Spleen (tissue), 11 donors: ENCODE results near the gene RBBP4. TPM values are rescaled to one million over a fixed set of nuclear protein-coding genes. Genes with fewer than 3 reads are reported as not detected.

Experiments
- DNase-seq: peaks from one replicate; pipeline ENCODE4 v3.0.0-alpha.2; 2020
- H3K27ac ChIP-seq, 8 donors: fragments of 200-600 bp; sonication (generic) in 7 of 8; 1 replicate in 4 of 8; 2 replicates in 4 of 8; pipeline versions ENCODE4 v1.5.0 to v1.8.0; 2016 to 2021; ENCODE audit warnings: inconsistent platforms in 4 of 8, mild to moderate bottlenecking in 4 of 8, moderate library complexity in 1 of 8
- H3K27me3 ChIP-seq, 7 donors: fragments of 200-600 bp; sonication (generic) in 6 of 7; replicated peaks in 1 of 7; 1 replicate in 4 of 7; 2 replicates in 3 of 7; pipeline versions ENCODE4 v1.5.0 to v1.8.0; 2016 to 2021; ENCODE audit warnings: inconsistent platforms in 3 of 7, mild to moderate bottlenecking in 1 of 7
- H3K36me3 ChIP-seq, 6 donors: fragments of 200-600 bp; sonication (generic) in 5 of 6; 1 replicate in 4 of 6; 2 replicates in 2 of 6; pipeline versions ENCODE4 v1.5.0 to v1.8.0; 2016 to 2021; ENCODE audit warnings: inconsistent platforms in 2 of 6
- H3K4me1 ChIP-seq, 6 donors: fragments of 200-600 bp; sonication (generic) in 5 of 6; 1 replicate in 3 of 6; 2 replicates in 3 of 6; pipeline versions ENCODE4 v1.5.0 to v1.8.0; 2016 to 2021; ENCODE audit warnings: inconsistent platforms in 3 of 6
- H3K4me3 ChIP-seq, 8 donors: fragments of 200-600 bp; sonication (generic) in 7 of 8; 1 replicate in 4 of 8; 2 replicates in 4 of 8; pipeline versions ENCODE4 v1.5.0 to v1.8.0; 2016 to 2021; ENCODE audit warnings: inconsistent platforms in 4 of 8, mild to moderate bottlenecking in 4 of 8, moderate library complexity in 2 of 8
- H3K9me3 ChIP-seq, 8 donors: fragments of 200-600 bp; sonication (generic) in 7 of 8; 1 replicate in 4 of 8; 2 replicates in 4 of 8; pipeline versions ENCODE4 v1.5.0 to v1.8.0; 2016 to 2021; ENCODE audit warnings: inconsistent platforms in 4 of 8
- POLR2A ChIP-seq, 3 donors: fragments of 450-650 bp; IDR thresholded peaks; one replicate each; pipeline ENCODE4 v1.5.1; 2017; ENCODE audit warnings: antibody characterized with exemption in 3 of 3, mild to moderate bottlenecking in 1 of 3
- POLR2AphosphoS5 ChIP-seq, 3 donors: sonication (generic); formaldehyde crosslinking; IDR thresholded peaks; one replicate each; pipeline ENCODE4 v1.5.1; 2017; ENCODE audit warnings: antibody characterized with exemption in 3 of 3
- WGBS, 5 donors: extraction: QIAGEN DNeasy Blood & Tissue Kit in 3 of 5; methylation state at CpG; one replicate each; pipeline versions ENCODE4 v1.1.5 to v1.1.7; 2013 to 2018; 5-methylcytosine and 5-hydroxymethylcytosine counted together
- intact Hi-C: fragments of 100-400 bp; cut with DNase I; formaldehyde crosslinking; loops from one replicate; pipeline ENCODE4 v1.15.0; 2023; ENCODE audit warnings: low total_unique reads
- polyA plus RNA-seq, 3 donors: library from polyadenylated mRNA; stranded (reverse); fragments of 200-250 nt; gene quantifications; one replicate each; pipeline ENCODE4 v1.2.1, GENCODE V29; 2013
- total RNA-seq, 7 donors: library from RNA; depleted of rRNA in 3 of 7; stranded (reverse); fragments of >200 nt in 3 of 7; fragmentation: NEBNext Ultra II Directional in 4 of 7; extraction: Animal tissue kit (Norgen Biotek cat#: 25700) in 4 of 7; gene quantifications; one replicate each; pipeline versions ENCODE4 v1.1.0 to v1.2.1, GENCODE V29; 2016 to 2021
- TF ChIP-seq, protein P1 (sequence below), 11 experiments: fragments of 200-600 bp in 7 of 11; fragments of 450-650 bp in 4 of 11; sonication (generic) in 4 of 11; IDR thresholded peaks in 8 of 11; conservative IDR thresholded peaks in 3 of 11; 1 replicate in 7 of 11; 2 replicates in 4 of 11; pipeline versions ENCODE4 v1.4.0 to v1.8.0; 2016 to 2021; ENCODE audit warnings: antibody characterized with exemption in 11 of 11, inconsistent platforms in 4 of 11, mild to moderate bottlenecking in 1 of 11
- donor health status: healthy with polysubstance abuse.
- donor health status: DM: no; HTN: no; CAD: no; lungs with moderate emphysema.
- donor health status: DM: no; HTN: no; CAD: no.
- donor health status: Bipolar disorder and iron deficiency.
- donor health status: healthy.
- donor health status: DM: no; HTN: no; CAD: no.
- donor health status: DM: yes; HTN: yes; CAD: no.

The RBBP4 gene
- total and polyA plus RNA-seq, 10 donors: 42.4 to 181 (median 132) TPM

DNA sequence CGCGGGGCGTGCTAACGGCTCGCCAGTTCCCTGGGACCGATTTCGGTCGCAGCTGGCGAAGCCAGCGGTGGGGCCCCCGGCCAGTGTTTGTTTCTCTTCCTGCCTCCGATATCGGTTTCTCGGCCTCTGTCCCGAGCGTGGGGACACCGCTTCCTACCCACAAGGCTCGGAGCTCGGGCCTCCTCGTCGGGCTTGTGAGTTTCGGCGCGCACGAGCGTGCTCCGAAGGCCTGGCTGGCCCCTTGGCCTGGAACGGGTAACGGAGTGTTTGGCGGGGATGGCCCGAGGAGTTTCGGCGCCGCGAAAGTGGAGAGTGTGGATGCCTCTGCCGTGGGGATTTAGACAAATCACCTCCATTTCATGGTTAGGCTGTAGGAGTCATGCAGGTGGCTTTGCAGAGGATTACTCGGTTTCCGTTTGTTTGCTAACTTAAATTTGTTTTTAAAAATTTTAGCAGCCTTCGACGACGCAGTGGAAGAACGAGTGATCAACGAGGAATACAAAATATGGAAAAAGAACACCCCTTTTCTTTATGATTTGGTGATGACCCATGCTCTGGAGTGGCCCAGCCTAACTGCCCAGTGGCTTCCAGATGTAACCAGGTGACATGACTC lies 559 bp downstream of the RBBP4 start:
- 0 to 1% (median 0%) methylated on average over 17 to 43 of the region's 43 CpGs for WGBS, 5 donors
- intact Hi-C loops: no loop called here
- Histone ChIP-seq H3K27me3 (no peaks in the 10 kb centered on the region), H3K36me3 (peaks cover 0 to 50% (median 23%) of the 10 kb centered on the region in 6 donors), H3K27ac (peak overlapping the region; percentile 97 to 100 (median 99)), H3K9me3 (no peaks in the 10 kb centered on the region), H3K4me3 (peak overlapping the region; percentile 59 to 91 (median 82)), H3K4me1 (peaks cover 45 to 83% (median 76%) of the 10 kb centered on the region in 6 donors)
- DNase-seq: no peak
- TF ChIP-seq, protein P1, sequence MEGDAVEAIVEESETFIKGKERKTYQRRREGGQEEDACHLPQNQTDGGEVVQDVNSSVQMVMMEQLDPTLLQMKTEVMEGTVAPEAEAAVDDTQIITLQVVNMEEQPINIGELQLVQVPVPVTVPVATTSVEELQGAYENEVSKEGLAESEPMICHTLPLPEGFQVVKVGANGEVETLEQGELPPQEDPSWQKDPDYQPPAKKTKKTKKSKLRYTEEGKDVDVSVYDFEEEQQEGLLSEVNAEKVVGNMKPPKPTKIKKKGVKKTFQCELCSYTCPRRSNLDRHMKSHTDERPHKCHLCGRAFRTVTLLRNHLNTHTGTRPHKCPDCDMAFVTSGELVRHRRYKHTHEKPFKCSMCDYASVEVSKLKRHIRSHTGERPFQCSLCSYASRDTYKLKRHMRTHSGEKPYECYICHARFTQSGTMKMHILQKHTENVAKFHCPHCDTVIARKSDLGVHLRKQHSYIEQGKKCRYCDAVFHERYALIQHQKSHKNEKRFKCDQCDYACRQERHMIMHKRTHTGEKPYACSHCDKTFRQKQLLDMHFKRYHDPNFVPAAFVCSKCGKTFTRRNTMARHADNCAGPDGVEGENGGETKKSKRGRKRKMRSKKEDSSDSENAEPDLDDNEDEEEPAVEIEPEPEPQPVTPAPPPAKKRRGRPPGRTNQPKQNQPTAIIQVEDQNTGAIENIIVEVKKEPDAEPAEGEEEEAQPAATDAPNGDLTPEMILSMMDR (IDR thresholded peaks at IDR 0.05 in 8 of 11, conservative IDR thresholded peaks at IDR 0.05 in 3 of 11): no peak
- no peak for TF ChIP-seq POLR2AphosphoS5 (IDR thresholded peaks at IDR 0.05)
- no peak for TF ChIP-seq POLR2A (IDR thresholded peaks at IDR 0.05)

DNA sequence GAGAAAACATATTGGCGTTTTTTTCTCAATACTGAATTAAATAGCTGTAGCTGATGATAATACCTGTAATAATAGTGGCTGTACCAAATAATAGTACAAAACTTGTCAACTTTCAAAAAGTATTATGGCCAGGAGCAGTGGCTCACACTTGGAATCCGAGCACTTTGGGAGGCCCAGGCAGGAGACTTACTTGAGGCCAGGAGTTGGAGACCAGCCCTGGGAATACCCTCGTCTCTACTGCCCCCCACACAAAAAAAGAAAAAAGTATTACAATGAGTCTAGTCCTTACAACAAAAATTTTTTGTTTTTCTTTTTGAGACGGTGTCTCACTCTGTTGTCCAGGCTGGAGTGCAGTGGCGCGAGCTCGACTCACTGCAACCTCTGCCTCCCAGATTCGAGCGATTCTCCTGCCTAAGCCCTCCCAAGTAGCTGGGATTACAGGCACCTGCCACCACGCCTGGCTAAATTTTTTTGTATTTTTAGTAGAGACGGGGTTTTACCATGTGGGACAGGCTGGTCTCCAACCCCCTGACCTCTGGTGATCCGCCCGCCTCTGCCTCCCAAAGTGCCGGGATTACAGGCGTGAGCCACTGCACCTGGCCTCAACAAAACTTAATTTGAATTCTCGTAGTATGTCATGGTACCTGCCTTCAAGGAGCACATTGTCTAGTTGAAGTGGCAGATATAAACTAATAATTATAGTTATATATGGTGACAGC lies 1.4 kb downstream of the RBBP4 start:
- peak overlapping the region; percentile 97 to 100 (median 99) for H3K27ac ChIP-seq

DNA sequence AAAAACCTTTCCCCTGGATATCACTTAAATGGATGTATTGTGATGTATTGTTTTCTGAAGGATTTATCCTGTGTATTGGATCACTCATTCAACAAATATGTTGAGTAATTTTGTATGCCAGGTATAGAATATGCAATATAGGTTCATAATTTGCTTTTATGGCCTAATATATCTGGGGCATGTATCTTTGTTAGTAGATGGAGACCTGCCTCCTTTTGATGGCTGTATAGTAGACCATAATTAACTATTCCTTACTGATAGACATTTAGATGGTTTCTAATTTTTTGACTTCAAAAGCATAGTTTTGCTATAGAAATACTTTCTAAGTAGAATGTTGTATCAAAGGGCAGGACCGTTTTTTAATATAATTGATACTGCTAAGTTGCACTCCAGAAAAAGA lies 8.6 kb downstream of the RBBP4 start:
- Histone ChIP-seq H3K36me3 (peaks cover 0 to 100% (median 84%) of the 10 kb centered on the region in 6 donors), H3K4me3 (no peak overlapping the region), H3K4me1 (peaks cover 10 to 45% (median 19%) of the 10 kb centered on the region in 6 donors), H3K27ac (no peak overlapping the region), H3K27me3 (no peaks in the 10 kb centered on the region), H3K9me3 (no peaks in the 10 kb centered on the region)
- DNase-seq: no peak
- TF ChIP-seq POLR2A (IDR thresholded peaks at IDR 0.05) (no peak), POLR2AphosphoS5 (IDR thresholded peaks at IDR 0.05) (no peak)
- TF ChIP-seq, protein P1 (IDR thresholded peaks at IDR 0.05 in 8 of 11, conservative IDR thresholded peaks at IDR 0.05 in 3 of 11): no peak
- intact Hi-C loops: no loop called here
- 87 to 100% (median 91%) methylated on average over 1 of the region's 1 CpG for WGBS, 5 donors

More for the DNA sequence above, 1.4 kb downstream of the RBBP4 start:
- peaks cover 45 to 82% (median 77%) of the 10 kb centered on the region in 6 donors for H3K4me1 ChIP-seq
- peaks cover 0 to 55% (median 30%) of the 10 kb centered on the region in 6 donors for H3K36me3 ChIP-seq
- H3K4me3 ChIP-seq: peak overlapping the region in 6 of 8 donors; percentile 71 to 87 (median 82)
- TF ChIP-seq POLR2A (IDR thresholded peaks at IDR 0.05): no peak
- no peak for TF ChIP-seq POLR2AphosphoS5 (IDR thresholded peaks at IDR 0.05)
- TF ChIP-seq, protein P1 (IDR thresholded peaks at IDR 0.05 in 8 of 11, conservative IDR thresholded peaks at IDR 0.05 in 3 of 11): no peak
- no peaks in the 10 kb centered on the region for H3K9me3 ChIP-seq
- intact Hi-C loops: no loop called here
- DNase-seq: no peak
- 77 to 88% (median 87%) methylated on average over 16 of the region's 16 CpGs for WGBS, 5 donors
- no peaks in the 10 kb centered on the region for H3K27me3 ChIP-seq

DNA sequence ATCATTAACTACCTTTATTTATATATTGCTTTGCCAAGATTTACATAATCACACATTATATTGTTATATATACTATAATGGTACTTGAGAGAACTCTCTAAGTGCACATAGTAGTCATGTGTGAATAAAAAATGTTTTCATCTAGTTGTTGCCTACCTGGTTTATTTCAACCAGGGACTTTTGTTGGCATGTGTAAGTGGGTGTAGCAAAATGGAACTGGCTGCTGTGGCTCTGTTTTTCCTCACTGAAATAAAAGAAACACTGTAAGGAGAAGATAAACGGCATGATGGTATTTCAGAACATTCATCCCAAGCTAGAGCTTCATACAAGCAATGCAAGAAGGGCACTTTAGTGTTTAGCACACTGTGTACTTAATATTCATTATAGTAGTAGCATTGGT lies 14.9 kb downstream of the RBBP4 start:
- Histone ChIP-seq H3K27me3 (no peaks in the 10 kb centered on the region), H3K36me3 (peaks cover 2 to 100% (median 94%) of the 10 kb centered on the region in 6 donors), H3K27ac (no peak overlapping the region), H3K9me3 (no peaks in the 10 kb centered on the region), H3K4me3 (no peak overlapping the region), H3K4me1 (peaks cover 0 to 11% (median 0%) of the 10 kb centered on the region in 6 donors)
- DNase-seq: no peak
- WGBS, 5 donors: 66 to 76% (median 75%) methylated on average over 1 of the region's 1 CpG
- intact Hi-C loops: no loop called here
- TF ChIP-seq, protein P1 (IDR thresholded peaks at IDR 0.05 in 8 of 11, conservative IDR thresholded peaks at IDR 0.05 in 3 of 11): no peak
- no peak for TF ChIP-seq POLR2A (IDR thresholded peaks at IDR 0.05)
- no peak for TF ChIP-seq POLR2AphosphoS5 (IDR thresholded peaks at IDR 0.05)
